Measurements from ENCODE around the gene SH3RF3. TPM values are rescaled to one million over a fixed set of nuclear protein-coding genes. Genes with fewer than 3 reads are reported as not detected.

Gene SH3RF3
- total and polyA plus RNA-seq, 12 donors, result 0.72 to 19.1 (median 12.2) TPM

DNA sequence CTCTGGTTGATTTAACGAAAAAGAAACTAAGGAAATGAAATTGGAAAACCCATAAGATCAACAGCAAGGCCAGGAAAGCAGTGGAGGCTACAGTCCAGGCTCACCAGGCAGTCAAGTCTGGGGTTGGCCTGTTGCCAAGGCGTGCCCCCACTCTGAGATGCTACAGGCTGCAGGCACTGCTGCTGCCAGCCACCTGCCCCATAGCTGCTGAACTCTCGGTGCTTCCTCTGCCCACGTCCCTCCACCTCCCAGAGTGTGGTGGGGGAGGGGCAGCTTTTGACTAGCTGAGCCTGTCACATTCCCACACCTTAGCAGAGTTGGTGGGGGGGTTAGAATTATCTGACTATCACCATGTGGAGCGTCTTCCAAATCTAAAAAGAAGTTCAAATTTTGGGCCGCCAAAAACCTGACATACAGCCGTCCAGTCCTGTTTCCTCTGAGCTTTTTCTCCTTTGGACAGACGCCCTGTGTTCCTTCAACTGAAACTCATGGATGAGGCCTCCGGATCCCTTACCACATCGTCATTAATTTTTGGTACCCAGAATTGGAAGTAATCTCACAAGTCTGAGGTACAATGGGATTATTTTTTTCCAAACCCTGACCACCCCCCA is 3.9 kb upstream of the SH3RF3 start:
- H3K4me3 ChIP-seq, result no peak overlapping the region
- H3K9me3 ChIP-seq (replicated peaks in 1 of 3), result no peaks in the 10 kb centered on the region
- H3K36me3 ChIP-seq (replicated peaks in 1 of 2), result no peaks in the 10 kb centered on the region
- intact Hi-C loops (cut with DNase I), result loop anchor here (5.0 to 10.0 kb wide), 4 partner anchors 200 to 387 kb away; no protein-coding TSS in a partner anchor
- WGBS, 4 donors, result 65 to 86% (median 67%) methylated on average over 7 to 10 of the region's 10 CpGs
- peaks cover 4 to 9% of the 10 kb centered on the region in 2 donors for H3K4me1 ChIP-seq (replicated peaks in 1 of 2)
- peak in 2 of 7 donors; percentile 26 to 53 for DNase-seq
- H3K27ac ChIP-seq, result no peak overlapping the region
- no peak for TF ChIP-seq POLR2A (IDR thresholded peaks at IDR 0.05)
- TF ChIP-seq, protein P1, sequence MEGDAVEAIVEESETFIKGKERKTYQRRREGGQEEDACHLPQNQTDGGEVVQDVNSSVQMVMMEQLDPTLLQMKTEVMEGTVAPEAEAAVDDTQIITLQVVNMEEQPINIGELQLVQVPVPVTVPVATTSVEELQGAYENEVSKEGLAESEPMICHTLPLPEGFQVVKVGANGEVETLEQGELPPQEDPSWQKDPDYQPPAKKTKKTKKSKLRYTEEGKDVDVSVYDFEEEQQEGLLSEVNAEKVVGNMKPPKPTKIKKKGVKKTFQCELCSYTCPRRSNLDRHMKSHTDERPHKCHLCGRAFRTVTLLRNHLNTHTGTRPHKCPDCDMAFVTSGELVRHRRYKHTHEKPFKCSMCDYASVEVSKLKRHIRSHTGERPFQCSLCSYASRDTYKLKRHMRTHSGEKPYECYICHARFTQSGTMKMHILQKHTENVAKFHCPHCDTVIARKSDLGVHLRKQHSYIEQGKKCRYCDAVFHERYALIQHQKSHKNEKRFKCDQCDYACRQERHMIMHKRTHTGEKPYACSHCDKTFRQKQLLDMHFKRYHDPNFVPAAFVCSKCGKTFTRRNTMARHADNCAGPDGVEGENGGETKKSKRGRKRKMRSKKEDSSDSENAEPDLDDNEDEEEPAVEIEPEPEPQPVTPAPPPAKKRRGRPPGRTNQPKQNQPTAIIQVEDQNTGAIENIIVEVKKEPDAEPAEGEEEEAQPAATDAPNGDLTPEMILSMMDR (IDR thresholded peaks at IDR 0.05), result no peak
- H3K27me3 ChIP-seq, result no peaks in the 10 kb centered on the region

DNA sequence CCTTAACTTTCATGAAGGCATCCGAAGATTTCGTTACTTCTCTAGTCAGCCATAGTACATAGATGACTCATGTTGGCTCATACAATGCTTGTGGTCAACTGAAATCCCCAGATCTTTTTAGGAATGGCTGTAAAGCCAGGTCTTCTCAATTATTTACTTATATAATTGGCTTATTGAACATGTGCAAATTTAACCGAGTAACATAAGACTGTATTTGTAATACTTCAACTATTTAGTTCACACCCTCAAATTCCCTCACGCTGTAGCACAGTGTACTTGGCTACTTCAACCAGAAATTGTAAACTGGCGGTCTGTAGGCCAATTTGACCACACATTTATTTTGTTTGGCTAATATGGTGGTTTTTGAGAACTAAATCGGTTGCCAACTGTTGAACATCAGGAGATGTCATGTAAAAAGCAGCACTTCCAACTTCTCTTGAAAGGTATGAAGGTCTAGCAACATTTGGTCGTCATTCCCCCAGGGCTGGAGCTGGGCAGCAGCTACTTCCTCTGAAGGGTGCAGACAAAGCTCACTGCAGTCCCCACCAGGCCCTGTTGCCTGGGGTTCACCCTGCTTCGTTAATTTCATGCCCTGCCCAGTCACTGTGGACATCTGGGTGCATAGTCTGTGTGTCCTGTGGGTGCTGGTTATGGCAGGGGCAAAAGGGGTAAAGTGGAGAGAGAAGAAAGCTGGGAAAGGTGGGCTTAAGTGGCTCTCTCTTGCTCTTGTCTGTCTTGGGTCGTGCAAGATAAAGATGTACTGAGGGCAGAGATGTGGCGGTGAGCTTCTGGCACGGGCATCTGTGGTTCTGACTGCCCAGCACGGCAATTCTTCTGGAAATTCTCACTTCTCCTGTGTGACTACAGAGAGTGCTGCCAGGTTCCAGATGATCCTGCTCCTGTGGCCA is 3.2 kb upstream of the SH3RF3 start:
- Histone ChIP-seq H3K36me3 (replicated peaks in 1 of 2) (no peaks in the 10 kb centered on the region), H3K27ac (no peak overlapping the region), H3K9me3 (replicated peaks in 1 of 3) (no peaks in the 10 kb centered on the region), H3K4me3 (no peak overlapping the region), H3K4me1 (replicated peaks in 1 of 2) (peaks cover 5 to 14% of the 10 kb centered on the region in 2 donors), H3K27me3 (no peaks in the 10 kb centered on the region)
- intact Hi-C loops (cut with DNase I), result loop anchor here (2.0 to 10.0 kb wide), 5 partner anchors 201 to 387 kb away; no protein-coding TSS in a partner anchor
- 82 to 90% (median 88%) methylated on average over 12 of the region's 12 CpGs for WGBS, 4 donors
- TF ChIP-seq, protein P1 (IDR thresholded peaks at IDR 0.05), result no peak
- TF ChIP-seq POLR2A (IDR thresholded peaks at IDR 0.05), result no peak
- peak in 2 of 7 donors; percentile 17 to 38 for DNase-seq

DNA sequence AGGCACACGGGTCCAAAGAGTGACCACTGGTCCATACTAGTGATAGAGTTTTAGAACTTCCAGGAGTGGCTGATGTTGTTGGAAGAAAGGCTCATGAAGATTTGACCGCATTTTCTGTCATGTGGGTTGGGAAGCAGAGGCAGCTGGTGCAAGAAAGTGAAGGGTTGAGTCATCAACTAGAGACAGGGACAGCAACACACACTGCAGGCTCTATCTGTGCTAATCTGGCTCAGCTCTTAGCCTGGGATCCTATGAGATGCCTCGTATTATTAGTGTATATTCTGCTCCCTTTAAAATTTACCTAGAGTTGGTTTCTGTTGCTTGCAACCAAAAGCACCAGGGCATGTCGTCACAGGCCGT is 2.5 kb upstream of the SH3RF3 start:
- WGBS, 4 donors, result 86 to 90% (median 89%) methylated on average over 5 of the region's 5 CpGs
- Histone ChIP-seq H3K4me3 (no peak overlapping the region), H3K9me3 (replicated peaks in 1 of 3) (no peaks in the 10 kb centered on the region), H3K36me3 (replicated peaks in 1 of 2) (no peaks in the 10 kb centered on the region), H3K27ac (no peak overlapping the region), H3K27me3 (no peaks in the 10 kb centered on the region), H3K4me1 (replicated peaks in 1 of 2) (peaks cover 8 to 21% of the 10 kb centered on the region in 2 donors)
- TF ChIP-seq, protein P1 (IDR thresholded peaks at IDR 0.05), result no peak
- TF ChIP-seq POLR2A (IDR thresholded peaks at IDR 0.05), result no peak
- peak in 3 of 7 donors; percentile 3 to 49 (median 17) for DNase-seq
- intact Hi-C loops (cut with DNase I), result loop anchor here (2.0 to 10.0 kb wide), 5 partner anchors 202 to 386 kb away; no protein-coding TSS in a partner anchor

DNA sequence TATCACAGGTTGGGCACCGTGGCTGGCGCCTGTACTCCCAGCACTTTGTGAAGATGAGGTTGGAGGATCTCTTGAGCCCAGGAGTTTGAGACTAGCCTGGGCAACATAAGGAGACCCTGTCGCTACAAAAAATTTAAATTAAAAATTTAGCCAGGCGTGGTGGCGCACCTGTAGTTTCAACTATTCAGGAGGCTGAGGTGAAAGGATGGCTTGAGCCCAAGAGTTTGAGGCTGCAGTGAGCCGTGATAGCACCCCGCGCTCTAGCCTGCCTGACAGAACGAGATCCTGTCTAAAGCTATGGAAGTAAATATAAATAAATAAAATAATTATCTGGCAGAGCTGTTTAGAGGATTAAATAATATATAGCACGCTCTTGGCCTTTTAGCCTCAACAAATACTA is 1.4 kb upstream of the SH3RF3 start:
- DNase-seq, result peak in 3 of 7 donors; percentile 14 to 56 (median 21)
- no peaks in the 10 kb centered on the region for H3K9me3 ChIP-seq (replicated peaks in 1 of 3)
- peak overlapping the region in 2 of 5 donors; percentile 79 to 96 for H3K27ac ChIP-seq
- no peak for TF ChIP-seq POLR2A (IDR thresholded peaks at IDR 0.05)
- TF ChIP-seq, protein P1 (IDR thresholded peaks at IDR 0.05), result no peak
- intact Hi-C loops (cut with DNase I), result loop anchor here (2.0 to 10.0 kb wide), 5 partner anchors 203 to 385 kb away; no protein-coding TSS in a partner anchor
- peaks cover 8 to 32% of the 10 kb centered on the region in 2 donors for H3K4me1 ChIP-seq (replicated peaks in 1 of 2)
- H3K4me3 ChIP-seq, result peak overlapping the region in 1 of 4 donors; percentile 99
- 68 to 85% (median 75%) methylated on average over 10 of the region's 10 CpGs for WGBS, 4 donors
- H3K27me3 ChIP-seq, result no peaks in the 10 kb centered on the region
- no peaks in the 10 kb centered on the region for H3K36me3 ChIP-seq (replicated peaks in 1 of 2)

Data from adrenal gland (tissue), 12 donors.